ENCODE results near the gene TSGA10IP.

DNA sequence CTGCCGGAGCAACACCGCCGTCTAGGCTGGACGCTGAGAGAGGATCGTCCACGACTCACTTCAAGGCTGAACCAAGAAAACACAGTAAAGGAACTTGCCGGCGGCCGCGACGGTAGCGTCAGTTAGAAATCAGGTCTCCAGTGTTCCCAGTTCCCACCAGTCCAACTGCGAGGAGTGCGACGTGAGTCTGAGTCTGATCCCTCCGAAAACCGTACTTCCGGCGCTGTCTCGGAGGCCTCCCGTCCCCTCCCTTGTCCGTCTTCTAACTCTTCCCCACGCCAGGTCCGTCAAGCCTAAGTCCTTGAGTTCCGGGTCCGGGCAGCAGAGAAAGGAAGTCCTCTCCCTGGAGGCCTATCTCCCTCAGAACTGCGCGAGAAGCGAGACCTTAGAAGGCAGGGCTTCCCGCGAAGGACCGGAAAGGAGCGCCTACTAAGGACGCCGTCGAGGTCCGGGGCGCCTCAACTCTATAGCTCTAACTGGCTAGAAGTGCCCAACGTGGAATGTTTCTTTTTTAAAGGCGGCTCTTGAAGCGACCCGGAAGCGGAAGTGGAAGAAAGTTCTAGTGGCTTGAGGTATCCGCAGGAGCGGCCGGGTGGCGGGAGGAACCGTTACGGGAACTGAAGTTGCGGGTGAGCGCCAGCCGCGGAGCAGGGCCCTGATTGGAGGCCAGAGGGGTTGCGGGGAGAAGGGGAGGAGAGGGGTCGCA, 56.8 kb downstream of the TSGA10IP start, which contains the start of the genes BANF1 and EIF1AD:
- TF ChIP-seq, protein P1, sequence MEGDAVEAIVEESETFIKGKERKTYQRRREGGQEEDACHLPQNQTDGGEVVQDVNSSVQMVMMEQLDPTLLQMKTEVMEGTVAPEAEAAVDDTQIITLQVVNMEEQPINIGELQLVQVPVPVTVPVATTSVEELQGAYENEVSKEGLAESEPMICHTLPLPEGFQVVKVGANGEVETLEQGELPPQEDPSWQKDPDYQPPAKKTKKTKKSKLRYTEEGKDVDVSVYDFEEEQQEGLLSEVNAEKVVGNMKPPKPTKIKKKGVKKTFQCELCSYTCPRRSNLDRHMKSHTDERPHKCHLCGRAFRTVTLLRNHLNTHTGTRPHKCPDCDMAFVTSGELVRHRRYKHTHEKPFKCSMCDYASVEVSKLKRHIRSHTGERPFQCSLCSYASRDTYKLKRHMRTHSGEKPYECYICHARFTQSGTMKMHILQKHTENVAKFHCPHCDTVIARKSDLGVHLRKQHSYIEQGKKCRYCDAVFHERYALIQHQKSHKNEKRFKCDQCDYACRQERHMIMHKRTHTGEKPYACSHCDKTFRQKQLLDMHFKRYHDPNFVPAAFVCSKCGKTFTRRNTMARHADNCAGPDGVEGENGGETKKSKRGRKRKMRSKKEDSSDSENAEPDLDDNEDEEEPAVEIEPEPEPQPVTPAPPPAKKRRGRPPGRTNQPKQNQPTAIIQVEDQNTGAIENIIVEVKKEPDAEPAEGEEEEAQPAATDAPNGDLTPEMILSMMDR (conservative IDR thresholded peaks at IDR 0.05; ENCODE audit: low read length), result no peak
- no peak for TF ChIP-seq EZH2phosphoT487 (IDR thresholded peaks at IDR 0.05; ENCODE audit: borderline replicate concordance, low read depth, low read length)
